MCF 10A (cell line): Measurements from ENCODE around the gene DOC2B. TPM values are rescaled to one million over a fixed set of nuclear protein-coding genes. Genes with fewer than 3 reads are reported as not detected.
"Not testable (repeated sequence)": the region's sequence is repeated elsewhere in the genome, so short reads cannot be mapped to it uniquely, and the experiment has no call there.

Experiments used
- BruUV-seq: library from RNA; stranded (reverse); fragments of 400-500 nt; replicated peaks from 2 replicates; lab custom pipeline; 2021; lab: Mats Ljungman, UMichigan
- CTCF ChIA-PET: fragments of 300-600 bp; sonication (Branson Sonifier 250); formaldehyde crosslinking; extraction: SDS; loops from one replicate; lab custom pipeline; 2021; ENCODE audit warnings: antibody characterized with exemption, inconsistent platforms; lab: Yijun Ruan, JAX
- POLR2A ChIA-PET: fragments of 300-600, 350-650 bp; sonication (Branson Sonifier 250); formaldehyde crosslinking; extraction: SDS; loops from one replicate; lab custom pipeline; 2020; ENCODE audit warnings: antibody characterized with exemption, inconsistent platforms; lab: Yijun Ruan, JAX
- DNase-seq: peaks from one replicate; pipeline ENCODE4 v3.0.0-alpha.2; 2018; ENCODE audit not compliant: unreplicated experiment
- H3K27ac Mint-ChIP-seq: one replicate; pipeline ENCODE4 v1.8.0; 2022; ENCODE audit warnings: mild to moderate bottlenecking, low read depth, mixed read lengths; ENCODE audit not compliant: unreplicated experiment
- H3K27me3 Mint-ChIP-seq: one replicate; pipeline ENCODE4 v1.8.0; 2022; ENCODE audit warnings: mixed read lengths; ENCODE audit not compliant: insufficient read depth, unreplicated experiment
- H3K36me3 Mint-ChIP-seq: one replicate; pipeline ENCODE4 v1.8.0; 2022; ENCODE audit warnings: mild to moderate bottlenecking, moderate library complexity, mixed read lengths; ENCODE audit not compliant: insufficient read depth, unreplicated experiment
- H3K4me1 Mint-ChIP-seq: one replicate; pipeline ENCODE4 v1.8.0; 2022; ENCODE audit warnings: mixed read lengths; ENCODE audit not compliant: insufficient read depth, unreplicated experiment
- H3K4me3 Mint-ChIP-seq: one replicate; pipeline ENCODE4 v1.8.0; 2022; ENCODE audit warnings: mild to moderate bottlenecking, moderate library complexity, mixed read lengths; ENCODE audit not compliant: unreplicated experiment
- H3K9me3 Mint-ChIP-seq: one replicate; pipeline ENCODE4 v1.8.0; 2022; ENCODE audit warnings: mixed read lengths; ENCODE audit not compliant: unreplicated experiment
- CTCF ChIP-seq: fragments of 200-600 bp; IDR thresholded peaks from one replicate; pipeline ENCODE4 v1.8.0; 2022; ENCODE audit warnings: antibody characterized with exemption, mild to moderate bottlenecking; ENCODE audit not compliant: unreplicated experiment
- intact Hi-C: fragments of 100-400 bp; cut with micrococcal nuclease; formaldehyde crosslinking; loops from 2 replicates; pipeline ENCODE4 v1.14.1; 2022
- total RNA-seq: library from RNA; stranded (reverse); gene quantifications from 2 replicates; pipeline ENCODE4 v1.2.3, GENCODE V29; 2022

Gene DOC2B
- total RNA-seq, 1 experiment from 2014 or later, result not detected

- Mint-ChIP-seq H3K27me3 (peaks cover 11% of the 10 kb centered on the region), H3K36me3 (no peaks in the 10 kb centered on the region), H3K9me3 (no peaks in the 10 kb centered on the region), H3K27ac (no peak overlapping the region), H3K4me3 (no peak overlapping the region), H3K4me1 (no peaks in the 10 kb centered on the region)
- DNase-seq, result no peak
- ChIA-PET CTCF (no interaction called here), POLR2A (interaction anchor here (0.6 kb wide), 1 partner anchor 1222 kb away, joined by 3 read pairs; no protein-coding TSS in a partner anchor)
- TF ChIP-seq CTCF, result no peak
- BruUV-seq, result no TSS peak
- intact Hi-C loops, result loop anchor here (2.0 to 5.0 kb wide), 3 partner anchors 244 to 854 kb away; partner anchors contain the start of gene TIMM22
These were observed 38.3 kb downstream of the DOC2B start for GRCh38 chr17:142876-143784.

- no peaks in the 10 kb centered on the region for H3K4me1 Mint-ChIP-seq
- H3K4me3 Mint-ChIP-seq, result no peak overlapping the region
- no peaks in the 10 kb centered on the region for H3K36me3 Mint-ChIP-seq
- DNase-seq, result peak; percentile 16
- ChIA-PET CTCF (no interaction called here), POLR2A (no interaction called here)
- H3K9me3 Mint-ChIP-seq, result no peaks in the 10 kb centered on the region
- no TSS peak for BruUV-seq
- peaks cover 11% of the 10 kb centered on the region for H3K27me3 Mint-ChIP-seq
- H3K27ac Mint-ChIP-seq, result no peak overlapping the region
- no peak for TF ChIP-seq CTCF
- intact Hi-C loops, result loop anchor here (2.0 to 5.0 kb wide), 3 partner anchors 245 to 855 kb away; partner anchors contain the start of gene TIMM22
These were observed 39.3 kb downstream of the DOC2B start for GRCh38 chr17:142102-142661.

- intact Hi-C loops, result loop anchor here (5.0 kb wide), 2 partner anchors 843 to 858 kb away; partner anchors contain the start of gene TIMM22
- DNase-seq, H3K4me3 Mint-ChIP-seq, BruUV-seq, H3K4me1 Mint-ChIP-seq, H3K36me3 Mint-ChIP-seq, CTCF ChIA-PET, H3K9me3 Mint-ChIP-seq, H3K27ac Mint-ChIP-seq, POLR2A ChIA-PET: not testable (repeated sequence)
- peaks cover 11% of the 10 kb centered on the region for H3K27me3 Mint-ChIP-seq
These were observed 41.8 kb downstream of the DOC2B start for GRCh38 chr17:139401-140205.

- H3K4me3 Mint-ChIP-seq, H3K36me3 Mint-ChIP-seq, intact Hi-C loops, POLR2A ChIA-PET, BruUV-seq, H3K27ac Mint-ChIP-seq, DNase-seq, CTCF ChIA-PET, H3K4me1 Mint-ChIP-seq, H3K9me3 Mint-ChIP-seq: not testable (repeated sequence)
- H3K27me3 Mint-ChIP-seq, result peaks cover 11% of the 10 kb centered on the region
These were observed 44.2 kb downstream of the DOC2B start, which contains the start of gene SCGB1C2 for GRCh38 chr17:137166-137807. Gene SCGB1C2 (plus strand): TSS chr17:137569. CDS start chr17:137591, 22 bp downstream.
